Panc1 (cell line): ENCODE measurements around the gene TRAF3IP1. TPM values are rescaled to one million over a fixed set of nuclear protein-coding genes. Genes with fewer than 3 reads are reported as not detected.
"Not testable (repeated sequence)": the region's sequence is repeated elsewhere in the genome, so short reads cannot be mapped to it uniquely, and the experiment has no call there.

ENCODE experiments used
- ATAC-seq: fragments of 200-7000 bp; cut with Tn5 transposase; 2 replicates; pipeline ENCODE4 v1.9.1; 2020; ENCODE audit warnings: mild to moderate bottlenecking, moderate library complexity
- BruUV-seq: library from RNA; stranded (reverse); fragments of 400-500 nt; replicated peaks from 2 replicates; lab custom pipeline; 2021; lab: Mats Ljungman, UMichigan
- CTCF ChIA-PET: fragments of 300-600 bp; sonication (Branson Sonifier 250); formaldehyde crosslinking; loops from one replicate; lab custom pipeline; 2022; ENCODE audit warnings: antibody characterized with exemption; lab: Charles Lee
- POLR2A ChIA-PET: fragments of 300-600 bp; sonication (Branson Sonifier 250); formaldehyde crosslinking; loops from one replicate; lab custom pipeline; 2022; ENCODE audit warnings: antibody characterized with exemption; lab: Charles Lee
- DNase-seq: peaks from one replicate; pipeline ENCODE4 v3.0.0-alpha.2; 2010; ENCODE audit warnings: low read depth, low spot score
- H3K27ac ChIP-seq: 2 replicates; pipeline ENCODE4 v1.5.1; 2011; ENCODE audit warnings: mild to moderate bottlenecking, low read length, inconsistent platforms
- H3K27me3 ChIP-seq: fragments of 200-500 bp; sonication (Bioruptor generic); 2 replicates; pipeline ENCODE4 v1.6.0; 2014; ENCODE audit warnings: low read length, inconsistent platforms; ENCODE audit not compliant: control insufficient read depth, insufficient read depth
- H3K36me3 ChIP-seq: fragments of 200-500 bp; sonication (Bioruptor generic); 2 replicates; pipeline ENCODE4 v1.5.1; 2014; ENCODE audit warnings: inconsistent platforms, mild to moderate bottlenecking, low read length, moderate library complexity; ENCODE audit not compliant: control insufficient read depth, insufficient read depth
- H3K4me1 ChIP-seq: 2 replicates; pipeline ENCODE4 v1.5.1; 2011; ENCODE audit warnings: inconsistent platforms, mild to moderate bottlenecking, low read length, moderate library complexity; ENCODE audit not compliant: control insufficient read depth, insufficient read depth
- H3K4me3 ChIP-seq, 2 experiments: 2 replicates each; pipeline ENCODE4 v1.5.1; 2011 to 2012; ENCODE audit warnings: low read depth in 2 of 2, low read length in 2 of 2, mild to moderate bottlenecking in 2 of 2, inconsistent platforms in 1 of 2, moderate library complexity in 1 of 2
- H3K9me3 ChIP-seq: fragments of 200-500 bp; sonication (Bioruptor generic); 2 replicates; pipeline ENCODE4 v1.5.1; 2014; ENCODE audit warnings: low read depth, mild to moderate bottlenecking, inconsistent platforms, low read length, moderate library complexity; ENCODE audit not compliant: control insufficient read depth, insufficient read depth
- CTCF ChIP-seq: fragments of 450-650 bp; IDR thresholded peaks from 2 replicates; pipeline ENCODE4 v1.5.1; 2017; ENCODE audit warnings: mild to moderate bottlenecking
- POLR2AphosphoS5 ChIP-seq: IDR thresholded peaks from 2 replicates; pipeline ENCODE4 v1.6.1; 2012; ENCODE audit warnings: mild to moderate bottlenecking, low read depth, low read length, moderate library complexity
- REST ChIP-seq, 2 experiments: IDR thresholded peaks; 2 replicates each; pipeline ENCODE4 v1.6.1; 2011 to 2012; ENCODE audit warnings: low read depth in 2 of 2, control low read depth in 1 of 2, low read length in 1 of 2, mild to moderate bottlenecking in 1 of 2, moderate library complexity in 1 of 2; ENCODE audit not compliant: insufficient read depth in 1 of 2
- SIN3A ChIP-seq: IDR thresholded peaks from 2 replicates; pipeline ENCODE4 v1.6.1; 2012; ENCODE audit warnings: low read depth, mild to moderate bottlenecking, low read length, moderate library complexity, borderline replicate concordance; ENCODE audit not compliant: insufficient read depth
- TCF7L2 ChIP-seq: IDR thresholded peaks from 2 replicates; pipeline ENCODE4 v1.6.1; 2011; ENCODE audit warnings: mild to moderate bottlenecking, low read depth, low read length, inconsistent platforms
- in situ Hi-C: cut with HindIII; loops from 2 replicates; pipeline ENCODE4 v1.10.0; 2016; ENCODE audit warnings: low sequenced_read_pairs, low pct_unique_long_range_greater_than_20kb
- intact Hi-C: fragments of 100-400 bp; cut with micrococcal nuclease; formaldehyde crosslinking; loops from one replicate; pipeline ENCODE4 v1.10.0; 2022; ENCODE audit not compliant: unreplicated experiment
- total RNA-seq: library from RNA; stranded (reverse); gene quantifications from one replicate; pipeline ENCODE4 v1.2.1, GENCODE V29; 2021; ENCODE audit not compliant: unreplicated experiment

The TRAF3IP1 gene
- total RNA-seq, 1 experiment from 2014 or later = 23.4 TPM

GRCh38 chr2:238331916-238332315 lies 11.6 kb downstream of the TRAF3IP1 start:
- no peaks in the 10 kb centered on the region for H3K4me1 ChIP-seq
- no peak for ATAC-seq
- in situ Hi-C loops = no loop called here
- H3K36me3 ChIP-seq = 0 out of 2 replicates have a peak, but pooled peaks cover 2% of the 10 kb centered on the region
- H3K27ac ChIP-seq = no peak overlapping the region
- H3K27me3 ChIP-seq = no peaks in the 10 kb centered on the region
- ChIA-PET POLR2A (no interaction called here), CTCF (no interaction called here)
- intact Hi-C loops = no loop called here
- BruUV-seq = no TSS peak
- no peak overlapping the region for H3K4me3 ChIP-seq
- TF ChIP-seq REST (IDR thresholded peaks at IDR 0.05; ENCODE audit: insufficient read depth in 1 of 2, low read depth in 2 of 2, low read length in 1 of 2) = no peak
- no peak for TF ChIP-seq TCF7L2
- TF ChIP-seq SIN3A = no peak
- no peak for TF ChIP-seq CTCF
- no peak for TF ChIP-seq POLR2AphosphoS5
- no peaks in the 10 kb centered on the region for H3K9me3 ChIP-seq
- DNase-seq = no peak

- in situ Hi-C loops = no loop called here
- H3K27ac ChIP-seq = no peak overlapping the region
- no peak for DNase-seq
- ChIA-PET POLR2A (no interaction called here), CTCF (no interaction called here)
- no peaks in the 10 kb centered on the region for H3K9me3 ChIP-seq
- intact Hi-C loops = no loop called here
- H3K4me3 ChIP-seq = no peak overlapping the region
- BruUV-seq = no TSS peak
- no peaks in the 10 kb centered on the region for H3K4me1 ChIP-seq
- H3K27me3 ChIP-seq = no peaks in the 10 kb centered on the region
- 0 out of 2 replicates have a peak, but pooled peaks cover under 1% of the 10 kb centered on the region for H3K36me3 ChIP-seq
- TF ChIP-seq TCF7L2 = no peak
- no peak for TF ChIP-seq POLR2AphosphoS5
- TF ChIP-seq REST (IDR thresholded peaks at IDR 0.05; ENCODE audit: insufficient read depth in 1 of 2, low read depth in 2 of 2, low read length in 1 of 2) = no peak
- no peak for TF ChIP-seq CTCF
- TF ChIP-seq SIN3A = no peak
- no peak for ATAC-seq
Observed at GRCh38 chr2:238334885-238335284, 14.6 kb downstream of the TRAF3IP1 start.

GRCh38 chr2:238335591-238335990 lies 15.3 kb downstream of the TRAF3IP1 start:
- H3K4me1 ChIP-seq, intact Hi-C loops, H3K4me3 ChIP-seq, H3K36me3 ChIP-seq, BruUV-seq, ATAC-seq, POLR2A ChIA-PET, CTCF ChIA-PET, H3K9me3 ChIP-seq, H3K27me3 ChIP-seq, H3K27ac ChIP-seq, in situ Hi-C loops, DNase-seq: not testable (repeated sequence)
